K562 (cell line): ENCODE measurements around the gene SCT. TPM values are rescaled to one million over a fixed set of nuclear protein-coding genes. Genes with fewer than 3 reads are reported as not detected.

Experiments
- ATF1 ChIP-seq, 2 experiments: fragments of 450-650 bp in 1 of 2; IDR thresholded peaks; 2 replicates each; pipeline ENCODE4 v1.6.1; 2016; ENCODE audit warnings: missing compliant biosample characterization in 1 of 2, missing genetic modification characterization in 1 of 2
- ATF6 ChIP-seq: sonication (generic); formaldehyde crosslinking; IDR thresholded peaks from 2 replicates; pipeline ENCODE4 v1.4.0; 2020; ENCODE audit warnings: mild to moderate bottlenecking, missing genetic modification reagents
- BRD4 ChIP-seq: fragments of 200-600 bp; sonication (generic); IDR thresholded peaks from 2 replicates; pipeline ENCODE4 v1.6.1; 2017; ENCODE audit warnings: inconsistent platforms
- CTBP1 ChIP-seq: fragments of 450-650 bp; IDR thresholded peaks from 2 replicates; pipeline ENCODE4 v1.6.1; 2016; ENCODE audit warnings: borderline replicate concordance
- ESRRA ChIP-seq: fragments of 450-650 bp; IDR thresholded peaks from 2 replicates; pipeline ENCODE4 v1.6.1; 2014; ENCODE audit warnings: low read depth, mild to moderate bottlenecking, moderate library complexity, borderline replicate concordance
- HDAC1 ChIP-seq, 2 experiments: fragments of 450-650 bp; IDR thresholded peaks; 2 replicates each; pipeline ENCODE4 v1.6.1; 2016 to 2017; ENCODE audit warnings: inconsistent platforms in 1 of 2, mild to moderate bottlenecking in 1 of 2, moderate library complexity in 1 of 2
- MAFK ChIP-seq: IDR thresholded peaks from 2 replicates; pipeline ENCODE4 v1.6.1; 2011; ENCODE audit warnings: low read length, improper control_type of control experiment
- MBD2 ChIP-seq: sonication (generic); IDR thresholded peaks from 2 replicates; pipeline ENCODE4 v1.6.1; 2016; ENCODE audit warnings: low read depth, borderline replicate concordance
- MTA1 ChIP-seq: fragments of 450-650 bp; IDR thresholded peaks from 2 replicates; pipeline ENCODE4 v1.6.1; 2017; ENCODE audit warnings: borderline replicate concordance
- POLR2B ChIP-seq: fragments of 450-650 bp; IDR thresholded peaks from 2 replicates; pipeline ENCODE4 v1.6.1; 2018; ENCODE audit warnings: low read depth; ENCODE audit not compliant: partially characterized antibody
- PRDM10 ChIP-seq: fragments of 450-650 bp; IDR thresholded peaks from 2 replicates; pipeline ENCODE4 v1.6.1; 2018; ENCODE audit not compliant: partially characterized antibody
- RBBP5 ChIP-seq: fragments of 200-600 bp; sonication (generic); IDR thresholded peaks from 2 replicates; pipeline ENCODE4 v1.6.1; 2012; ENCODE audit warnings: borderline replicate concordance, mild to moderate bottlenecking, low read length, control low read depth, inconsistent platforms; ENCODE audit not compliant: insufficient read depth, poor library complexity, severe bottlenecking
- RBM39 ChIP-seq: fragments of 200-400 bp; formaldehyde crosslinking; optimal IDR thresholded peaks from 2 replicates; pipeline ENCODE3; 2018; ENCODE audit warnings: low read depth, low read length
- TAF1 ChIP-seq: IDR thresholded peaks from 2 replicates; pipeline ENCODE4 v1.6.1; 2011; ENCODE audit warnings: mild to moderate bottlenecking, low read length, moderate library complexity; ENCODE audit not compliant: insufficient read depth, control insufficient read depth, severe bottlenecking; ENCODE audit errors: extremely low read depth
- TRIM24 ChIP-seq, 2 experiments: fragments of 450-650 bp; IDR thresholded peaks; 2 replicates each; pipeline ENCODE4 v1.6.1; 2016
- ZNF217 ChIP-seq: sonication (generic); formaldehyde crosslinking; IDR thresholded peaks from 2 replicates; pipeline ENCODE4 v1.8.0; 2022; ENCODE audit warnings: mild to moderate bottlenecking, missing genetic modification reagents
- ZNF239 ChIP-seq: fragments of 250-450 bp; sonication (Bioruptor Pico); IDR thresholded peaks from 2 replicates; pipeline ENCODE4 v1.4.0; 2020; ENCODE audit warnings: mild to moderate bottlenecking
- polyA plus RNA-seq, 8 experiments: library from polyadenylated mRNA; depleted of rRNA in 4 of 8; stranded (reverse) in 5 of 8; unstranded in 3 of 8; fragments of >200 nt; fragmentation: Nextera tagmentation in 2 of 8; fragmentation: Illumina TruSeq in 1 of 8; extraction: Ambion mirVana in 2 of 8; extraction: Trizol in 1 of 8; gene quantifications; 2 replicates each; pipeline versions ENCODE4 v1.2.1 to v1.2.3, GENCODE V29; 2011 to 2014; ENCODE audit warnings: inconsistent platforms in 1 of 8, missing spikeins in 1 of 8
- total RNA-seq, 7 experiments: library from RNA; depleted of rRNA in 6 of 7; stranded (reverse); fragments of >200 nt in 6 of 7; fragmentation: Illumina TruSeq in 2 of 7; extraction: Trizol in 2 of 7; gene quantifications; 2 replicates each; pipeline versions ENCODE4 v1.2.1 to v1.2.3, GENCODE V29; 2011 to 2021; ENCODE audit warnings: low replicate concordance in 1 of 7
- TF ChIP-seq, protein P1 (sequence below): sonication (generic); formaldehyde crosslinking; IDR thresholded peaks from 2 replicates; pipeline ENCODE4 v1.8.0; 2022; ENCODE audit warnings: missing genetic modification reagents, mild to moderate bottlenecking, borderline replicate concordance
- TF ChIP-seq, protein P2 (sequence below): fragments of 450-650 bp; formaldehyde crosslinking; IDR thresholded peaks from 2 replicates; pipeline ENCODE4 v1.4.0; 2022; ENCODE audit warnings: missing genetic modification characterization

The SCT gene
- total and polyA plus RNA-seq, 9 of the 15 experiments (the other 6 are each of a cell fraction or from before 2014, with no cell fraction given), result not detected

DNA sequence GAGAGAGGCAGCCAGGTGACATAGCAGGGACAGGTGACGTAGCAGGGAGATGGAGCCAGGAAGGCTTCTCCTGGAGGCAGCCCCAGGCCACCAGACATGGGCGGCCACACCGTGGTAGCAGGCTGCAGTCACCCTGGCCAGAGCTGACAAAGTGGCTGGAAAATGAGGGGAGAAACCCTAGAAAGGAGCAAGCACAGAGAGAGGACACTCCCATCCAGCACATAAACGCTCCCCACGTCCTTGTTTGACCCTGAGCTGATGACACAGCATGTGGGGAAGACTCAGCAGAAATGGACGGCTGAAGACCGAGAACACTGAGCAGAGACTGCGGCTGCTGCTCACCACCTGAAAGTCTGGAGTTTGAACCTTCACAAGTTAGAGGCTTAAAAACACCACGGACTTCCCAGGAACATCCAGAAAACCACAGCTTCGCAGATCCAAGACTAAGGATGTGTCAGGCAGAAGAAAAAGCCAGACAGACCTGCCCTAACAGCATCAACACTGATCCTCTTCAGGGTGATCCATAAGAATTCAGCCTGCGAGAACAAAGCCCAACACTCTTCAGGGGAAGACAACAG is 38.8 kb upstream of the SCT start (continued):
- peak; percentile 91 for TF ChIP-seq PRDM10
- TF ChIP-seq TRIM24 (IDR thresholded peaks at IDR 0.05), result peak in 1 of 2 experiments; percentile 62; a peak in 2 of 4 replicates
- TF ChIP-seq RBM39, result no peak
- TF ChIP-seq CTBP1, result peak; percentile 61; the same call in 1 of the 2 replicates
- no peak for TF ChIP-seq ZNF217 (CRISPR knock-in tag)
- no peak for TF ChIP-seq ATF6 (CRISPR knock-in tag)
- peak in 1 of 2 experiments; percentile 64; a peak in 1 of 4 replicates for TF ChIP-seq HDAC1 (IDR thresholded peaks at IDR 0.05)
- 0 out of 2 replicates have a peak, but pooled peaks have one; percentile 27 for TF ChIP-seq BRD4
- TF ChIP-seq ZNF239 (CRISPR knock-in tag), result no peak
- TF ChIP-seq, protein P1, sequence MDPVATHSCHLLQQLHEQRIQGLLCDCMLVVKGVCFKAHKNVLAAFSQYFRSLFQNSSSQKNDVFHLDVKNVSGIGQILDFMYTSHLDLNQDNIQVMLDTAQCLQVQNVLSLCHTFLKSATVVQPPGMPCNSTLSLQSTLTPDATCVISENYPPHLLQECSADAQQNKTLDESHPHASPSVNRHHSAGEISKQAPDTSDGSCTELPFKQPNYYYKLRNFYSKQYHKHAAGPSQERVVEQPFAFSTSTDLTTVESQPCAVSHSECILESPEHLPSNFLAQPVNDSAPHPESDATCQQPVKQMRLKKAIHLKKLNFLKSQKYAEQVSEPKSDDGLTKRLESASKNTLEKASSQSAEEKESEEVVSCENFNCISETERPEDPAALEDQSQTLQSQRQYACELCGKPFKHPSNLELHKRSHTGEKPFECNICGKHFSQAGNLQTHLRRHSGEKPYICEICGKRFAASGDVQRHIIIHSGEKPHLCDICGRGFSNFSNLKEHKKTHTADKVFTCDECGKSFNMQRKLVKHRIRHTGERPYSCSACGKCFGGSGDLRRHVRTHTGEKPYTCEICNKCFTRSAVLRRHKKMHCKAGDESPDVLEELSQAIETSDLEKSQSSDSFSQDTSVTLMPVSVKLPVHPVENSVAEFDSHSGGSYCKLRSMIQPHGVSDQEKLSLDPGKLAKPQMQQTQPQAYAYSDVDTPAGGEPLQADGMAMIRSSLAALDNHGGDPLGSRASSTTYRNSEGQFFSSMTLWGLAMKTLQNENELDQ (CRISPR knock-in tag), result no peak
- peak; percentile 93 for TF ChIP-seq MAFK
- peak; percentile 36 for TF ChIP-seq TAF1
- TF ChIP-seq, protein P2, sequence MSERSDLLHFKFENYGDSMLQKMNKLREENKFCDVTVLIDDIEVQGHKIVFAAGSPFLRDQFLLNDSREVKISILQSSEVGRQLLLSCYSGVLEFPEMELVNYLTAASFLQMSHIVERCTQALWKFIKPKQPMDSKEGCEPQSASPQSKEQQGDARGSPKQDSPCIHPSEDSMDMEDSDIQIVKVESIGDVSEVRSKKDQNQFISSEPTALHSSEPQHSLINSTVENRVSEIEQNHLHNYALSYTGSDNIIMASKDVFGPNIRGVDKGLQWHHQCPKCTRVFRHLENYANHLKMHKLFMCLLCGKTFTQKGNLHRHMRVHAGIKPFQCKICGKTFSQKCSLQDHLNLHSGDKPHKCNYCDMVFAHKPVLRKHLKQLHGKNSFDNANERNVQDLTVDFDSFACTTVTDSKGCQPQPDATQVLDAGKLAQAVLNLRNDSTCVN, result no peak
- peak; percentile 53 for TF ChIP-seq POLR2B
- peak; percentile 72 for TF ChIP-seq RBBP5
- TF ChIP-seq MBD2, result 0 out of 2 replicates have a peak, but pooled peaks have one; percentile 45
- TF ChIP-seq ATF1 (CRISPR knock-in tag; IDR thresholded peaks at IDR 0.05), result no peak
- peak; percentile 63 for TF ChIP-seq ATF1 (tag; IDR thresholded peaks at IDR 0.05)
- peak; percentile 50; the same call in 1 of the 2 replicates for TF ChIP-seq MTA1
- peak; percentile 99 for TF ChIP-seq ESRRA
